GM15510 (cell line): ENCODE measurements around the gene PBX1.

ENCODE experiments used
- POLR2A ChIP-seq: IDR thresholded peaks from 3 replicates; pipeline ENCODE4 v1.6.1; 2011; ENCODE audit warnings: borderline replicate concordance; ENCODE audit not compliant: insufficient read length; ENCODE audit errors: extremely low read depth

The PBX1 gene

GRCh38 chr1:164579381-164579780 lies 20.4 kb downstream of the PBX1 start:
- TF ChIP-seq POLR2A: no peak

DNA sequence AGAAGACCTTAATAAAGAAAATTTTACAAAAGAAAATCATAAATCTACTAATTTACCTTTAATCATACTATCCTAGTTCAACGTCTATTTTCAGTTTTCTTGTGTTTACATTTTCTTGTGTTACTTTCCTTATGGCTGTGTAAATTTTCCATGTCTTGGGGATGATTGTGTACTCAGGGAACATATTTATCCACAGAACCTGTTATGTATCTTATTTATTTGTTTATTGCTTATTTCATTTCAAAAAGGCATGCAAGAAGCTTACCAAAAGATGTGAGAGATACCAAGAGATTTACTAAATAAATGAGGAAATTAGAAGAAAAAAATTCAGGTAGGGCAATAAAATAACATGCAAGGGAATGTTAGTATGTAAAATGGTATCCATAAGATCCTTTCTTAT lies 22.8 kb downstream of the PBX1 start:
- no peak for TF ChIP-seq POLR2A

GRCh38 chr1:164583196-164583595 lies 24.2 kb downstream of the PBX1 start:
- TF ChIP-seq POLR2A: no peak

GRCh38 chr1:164583835-164584539 lies 25.0 kb downstream of the PBX1 start:
- no peak for TF ChIP-seq POLR2A

- no peak for TF ChIP-seq POLR2A
Measured at GRCh38 chr1:164586591-164586990, 27.6 kb downstream of the PBX1 start.

DNA sequence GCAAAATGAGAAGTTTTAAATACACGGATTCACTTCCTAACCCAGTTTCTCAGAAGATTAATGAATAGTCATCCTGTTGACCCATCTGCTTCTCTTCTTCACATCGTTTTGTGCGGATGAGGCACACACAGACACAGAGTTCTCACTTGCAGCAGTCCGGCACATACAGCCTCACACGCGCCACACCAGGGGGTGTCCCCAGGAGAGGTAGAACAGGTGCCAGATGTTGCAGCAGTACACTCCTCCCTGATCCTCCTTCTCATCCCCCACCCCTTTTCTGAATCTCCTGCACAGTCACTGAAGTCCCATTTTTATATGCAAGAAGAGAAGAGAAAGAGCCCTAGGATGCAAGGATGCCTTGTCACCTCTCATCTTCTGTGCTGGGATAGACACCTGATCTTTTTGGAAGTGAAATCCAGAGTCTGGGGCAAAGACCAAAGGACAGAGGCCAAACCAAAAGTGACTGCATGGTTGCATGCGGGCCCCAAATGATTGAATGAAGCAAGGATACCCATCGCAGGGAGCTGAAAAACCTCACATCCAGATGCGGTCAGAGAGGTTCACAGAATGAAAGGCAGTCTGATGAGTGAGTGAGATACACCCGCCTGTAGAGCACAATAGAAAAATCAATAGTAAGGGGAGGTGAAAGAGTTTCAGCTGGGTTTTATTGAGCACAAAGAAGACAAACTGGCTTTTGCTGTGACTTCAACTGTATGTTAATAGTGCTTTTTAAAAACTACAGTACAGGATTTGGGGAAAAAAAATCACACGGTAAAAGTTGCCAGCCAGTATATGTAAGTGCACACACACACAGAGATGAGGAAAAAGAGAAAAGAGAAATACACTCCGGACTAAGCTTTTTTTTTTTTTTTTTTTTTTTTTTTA lies 28.9 kb downstream of the PBX1 start:
- TF ChIP-seq POLR2A: no peak

DNA sequence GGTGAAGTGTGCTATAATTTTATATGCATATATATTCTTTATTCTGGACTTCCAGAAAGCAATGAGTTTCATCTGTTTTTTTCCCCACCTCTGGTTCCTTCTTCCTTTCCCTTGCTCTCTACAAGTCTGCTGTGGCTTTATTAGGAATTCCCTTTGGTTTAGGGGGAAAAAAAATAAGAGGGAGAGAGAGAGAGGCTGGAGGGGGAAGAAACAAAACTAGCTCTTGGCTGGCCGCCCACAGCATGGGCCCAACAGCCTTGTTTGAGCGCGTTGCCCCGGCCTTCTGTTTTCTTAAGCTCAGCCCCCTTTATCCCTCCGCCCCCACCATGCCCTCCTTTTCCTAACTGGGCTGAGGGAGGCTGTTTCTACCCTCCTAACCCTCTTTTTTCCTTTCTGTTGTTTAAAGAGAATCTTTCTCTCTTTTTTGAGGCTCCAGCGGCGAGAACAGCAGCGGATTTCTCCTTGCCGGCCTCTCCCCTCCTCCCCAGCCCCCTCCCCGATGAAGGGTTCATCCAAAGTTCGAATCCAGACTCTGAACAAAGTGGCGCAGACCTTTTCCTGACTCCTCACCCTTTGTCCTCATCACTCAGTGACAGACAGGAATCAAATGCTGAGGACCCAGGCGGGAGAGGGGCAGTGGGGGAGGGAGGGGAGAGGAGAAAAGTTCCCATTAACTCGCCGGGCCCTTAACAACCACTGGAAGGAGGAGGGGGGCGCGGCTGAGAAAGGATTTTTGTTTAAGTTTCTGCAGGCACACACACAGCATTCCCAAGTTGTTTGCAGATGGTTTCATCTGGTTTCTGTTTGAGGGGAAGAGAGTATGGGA lies 29.7 kb downstream of the PBX1 start:
- no peak for TF ChIP-seq POLR2A

DNA sequence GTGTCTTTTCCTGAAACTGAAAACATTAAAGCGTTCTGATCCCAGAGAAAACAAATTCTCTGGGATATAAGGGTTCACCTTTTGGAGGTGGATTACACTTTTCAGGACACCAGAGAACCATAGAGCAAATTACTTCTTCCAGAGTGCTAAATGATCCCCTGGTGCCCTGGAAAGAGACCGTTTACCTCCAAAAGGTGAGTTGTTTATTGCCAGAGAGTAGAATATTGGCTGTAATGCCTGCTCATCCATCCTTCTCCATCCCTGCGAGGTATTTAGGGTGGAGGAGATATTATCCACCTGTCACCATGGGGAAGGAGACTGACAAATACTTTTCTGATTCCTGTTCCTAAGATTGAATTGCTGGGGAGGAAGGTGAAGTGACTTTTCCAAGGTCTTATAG lies 30.4 kb downstream of the PBX1 start:
- no peak for TF ChIP-seq POLR2A

DNA sequence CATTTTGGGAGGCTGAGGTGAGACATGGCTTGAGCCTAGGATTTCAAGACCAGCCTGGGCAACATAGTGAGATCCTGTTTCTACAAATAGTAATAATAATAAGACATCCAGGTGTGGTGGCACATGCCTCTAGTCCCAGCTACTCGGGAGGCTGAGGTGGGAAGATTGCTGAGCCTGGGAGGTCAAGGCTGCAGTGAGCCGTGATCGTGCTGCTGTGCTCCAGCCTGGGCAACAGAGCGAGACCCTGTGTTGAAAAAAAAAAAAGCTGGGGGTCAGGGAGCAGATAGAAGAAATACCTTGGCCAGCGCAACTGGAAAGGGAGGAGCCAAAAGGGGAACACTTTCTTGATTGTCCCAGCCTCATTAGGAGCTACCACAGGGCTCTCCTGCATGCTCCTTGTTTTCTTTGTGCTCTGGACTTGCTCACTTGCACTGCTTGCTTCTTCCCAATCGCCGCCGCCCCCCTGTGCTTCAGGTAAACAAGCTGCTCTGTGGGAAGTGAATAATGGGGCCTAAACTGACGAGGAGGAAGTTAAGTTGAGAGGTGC lies 31.1 kb downstream of the PBX1 start:
- TF ChIP-seq POLR2A: no peak

DNA sequence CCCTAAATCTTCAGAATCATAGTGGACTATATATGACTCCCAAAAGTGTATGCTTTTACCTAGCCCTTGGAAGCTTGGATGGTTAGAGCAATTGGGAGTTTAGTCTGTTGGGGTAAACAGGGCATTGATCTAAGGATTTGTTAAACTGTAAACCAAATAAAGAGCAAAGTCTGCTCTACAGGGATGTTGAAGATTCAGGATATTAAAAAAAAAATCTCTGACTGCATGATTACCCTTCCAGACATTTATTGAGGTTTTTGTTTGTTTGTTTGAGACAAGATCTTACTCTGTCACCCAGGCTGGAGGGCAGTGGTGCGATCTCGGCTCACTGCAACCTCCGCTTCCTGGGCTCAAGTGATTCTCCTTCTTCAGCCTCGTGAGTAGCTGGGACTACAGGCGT lies 31.6 kb downstream of the PBX1 start:
- no peak for TF ChIP-seq POLR2A

GRCh38 chr1:164591858-164592257 lies 32.9 kb downstream of the PBX1 start:
- TF ChIP-seq POLR2A: no peak

- no peak for TF ChIP-seq POLR2A
Measured at GRCh38 chr1:164592634-164593033, 33.6 kb downstream of the PBX1 start.

DNA sequence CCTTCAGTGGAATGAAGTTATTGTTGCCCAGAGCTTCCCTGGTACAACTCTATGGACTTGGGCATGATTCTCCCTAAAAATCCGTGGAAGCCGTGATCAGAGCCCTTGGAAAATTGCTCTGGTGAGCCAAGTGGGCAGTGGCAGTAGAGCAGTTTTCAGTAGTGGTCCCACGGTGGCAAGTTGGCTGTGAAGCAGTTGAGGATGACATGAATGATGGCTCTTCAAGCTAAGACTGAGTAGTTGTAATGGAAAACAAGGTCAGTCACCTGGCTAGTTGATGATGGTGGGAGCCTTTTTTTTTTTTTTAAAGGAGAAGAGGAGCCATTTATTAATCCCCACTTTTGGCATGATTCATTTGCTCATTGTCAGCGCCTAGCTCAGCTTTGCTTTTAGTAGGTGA lies 36.2 kb downstream of the PBX1 start:
- no peak for TF ChIP-seq POLR2A

- TF ChIP-seq POLR2A: no peak
Measured at GRCh38 chr1:164596172-164596571, 37.2 kb downstream of the PBX1 start.

- TF ChIP-seq POLR2A: no peak
Measured at GRCh38 chr1:164598719-164599118, 39.7 kb downstream of the PBX1 start.

DNA sequence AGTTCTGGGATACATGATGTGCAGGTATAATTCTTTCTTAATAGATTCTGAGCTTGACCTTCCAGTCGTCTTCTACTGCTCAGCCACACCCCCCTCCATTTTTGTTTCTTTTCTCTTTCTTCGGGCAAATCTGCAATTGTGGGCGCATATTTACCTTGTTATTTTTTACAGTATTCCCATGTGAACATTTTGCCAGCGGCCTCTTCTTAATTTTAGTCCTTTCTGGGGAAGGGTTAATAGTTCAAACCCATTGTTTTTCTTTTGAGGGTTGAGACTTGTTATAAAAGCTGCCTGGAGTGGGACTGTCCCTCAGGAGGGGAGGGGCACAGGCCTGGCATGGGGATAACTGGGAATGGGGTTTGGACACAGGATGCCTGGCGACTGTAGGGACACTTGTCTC lies 40.3 kb downstream of the PBX1 start:
- no peak for TF ChIP-seq POLR2A
